IMR-90 (cell line): Measurements from ENCODE around the gene DNAJC5. TPM values are rescaled to one million over a fixed set of nuclear protein-coding genes. Genes with fewer than 3 reads are reported as not detected.

Experiments
- ATAC-seq: fragments of 200-7000 bp; cut with Tn5 transposase; 2 replicates; pipeline ENCODE4 v1.9.1; 2020; ENCODE audit warnings: low read depth, mild to moderate bottlenecking, moderate library complexity
- BruUV-seq: library from RNA; stranded (reverse); fragments of 400-500 nt; replicated peaks from 2 replicates; lab custom pipeline; 2021; lab: Mats Ljungman, UMichigan
- CTCF ChIA-PET: fragments of 300-600 bp; formaldehyde crosslinking; extraction: SDS; loops from one replicate; lab custom pipeline; 2021; ENCODE audit warnings: antibody characterized with exemption; lab: Yijun Ruan, JAX
- POLR2A ChIA-PET: fragments of 300-600 bp; sonication (Branson Sonifier 250); formaldehyde crosslinking; loops from one replicate; lab custom pipeline; 2022; ENCODE audit warnings: antibody characterized with exemption; ENCODE audit not compliant: unreplicated experiment; lab: Charles Lee
- DNase-seq: peaks from one replicate; pipeline ENCODE4 v3.0.0; 2013
- H2AFZ ChIP-seq: replicated peaks from 2 replicates; pipeline ENCODE3; 2013; ENCODE audit warnings: low read length, mild to moderate bottlenecking; ENCODE audit not compliant: poor library complexity
- H2AK5ac ChIP-seq: 2 replicates; pipeline ENCODE4 v1.6.1; 2013; ENCODE audit warnings: low read depth, low read length, inconsistent platforms
- H2AK9ac ChIP-seq: replicated peaks from 2 replicates; pipeline ENCODE3; 2013; ENCODE audit warnings: mild to moderate bottlenecking, low read depth, low read length, moderate library complexity; ENCODE audit not compliant: poor library complexity
- H2BK120ac ChIP-seq: 2 replicates; pipeline ENCODE4 v1.6.1; 2013; ENCODE audit warnings: low read depth, low read length, inconsistent platforms
- H2BK15ac ChIP-seq: 3 replicates; pipeline ENCODE4 v1.6.1; 2013; ENCODE audit warnings: low read depth, low read length, inconsistent platforms
- H2BK20ac ChIP-seq: 2 replicates; pipeline ENCODE4 v1.6.1; 2013; ENCODE audit warnings: low read depth, mild to moderate bottlenecking, inconsistent platforms, low read length, moderate library complexity
- H2BK5ac ChIP-seq: 2 replicates; pipeline ENCODE4 v1.6.1; 2013; ENCODE audit warnings: mild to moderate bottlenecking, low read depth, low read length, inconsistent platforms; ENCODE audit not compliant: poor library complexity, severe bottlenecking
- H3K14ac ChIP-seq: replicated peaks from 2 replicates; pipeline ENCODE4 v1.6.1; 2013; ENCODE audit warnings: low read depth, low read length, inconsistent platforms
- H3K18ac ChIP-seq: 2 replicates; pipeline ENCODE4 v1.6.1; 2013; ENCODE audit warnings: low read depth, low read length, control low read depth
- H3K23ac ChIP-seq: 2 replicates; pipeline ENCODE4 v1.6.1; 2013; ENCODE audit warnings: low read depth, low read length, inconsistent platforms
- H3K27ac ChIP-seq: 2 replicates; pipeline ENCODE4 v1.5.1; 2013; ENCODE audit warnings: mild to moderate bottlenecking, control low read depth, low read length; ENCODE audit not compliant: insufficient read depth
- H3K27me3 ChIP-seq: 2 replicates; pipeline ENCODE4 v1.6.1; 2013; ENCODE audit warnings: low read length; ENCODE audit not compliant: control insufficient read depth, insufficient read depth
- H3K36me3 ChIP-seq: 2 replicates; pipeline ENCODE4 v1.6.1; 2013; ENCODE audit warnings: low read length, mixed read lengths; ENCODE audit not compliant: control insufficient read depth, insufficient read depth
- H3K4ac ChIP-seq: 2 replicates; pipeline ENCODE4 v1.6.1; 2013; ENCODE audit warnings: low read depth, low read length, inconsistent platforms
- H3K4me1 ChIP-seq: 2 replicates; pipeline ENCODE4 v1.6.1; 2013; ENCODE audit warnings: low read length, mixed read lengths; ENCODE audit not compliant: control insufficient read depth, insufficient read depth
- H3K4me2 ChIP-seq: 2 replicates; pipeline ENCODE4 v1.6.1; 2013; ENCODE audit warnings: low read depth, mild to moderate bottlenecking, control low read depth, low read length, moderate library complexity
- H3K4me3 ChIP-seq: 2 replicates; pipeline ENCODE4 v1.5.1; 2013; ENCODE audit warnings: low read depth, mild to moderate bottlenecking, control low read depth, low read length, moderate library complexity; ENCODE audit not compliant: insufficient read depth
- H3K56ac ChIP-seq: 2 replicates; pipeline ENCODE4 v1.6.1; 2013; ENCODE audit warnings: low read length, inconsistent platforms; ENCODE audit not compliant: insufficient read depth; ENCODE audit errors: extremely low read depth
- H3K79me1 ChIP-seq, 2 experiments: 2 replicates each; pipeline ENCODE4 v1.6.1; 2013; ENCODE audit warnings: low read length in 2 of 2, inconsistent platforms in 1 of 2, low read depth in 1 of 2
- H3K9ac ChIP-seq: 2 replicates; pipeline ENCODE4 v1.6.1; 2013; ENCODE audit warnings: low read depth, low read length, control low read depth
- H3K9me1 ChIP-seq: 2 replicates; pipeline ENCODE4 v1.6.1; 2013; ENCODE audit warnings: low read length, inconsistent platforms; ENCODE audit not compliant: insufficient read depth
- H3K9me3 ChIP-seq: 2 replicates; pipeline ENCODE4 v1.6.1; 2013; ENCODE audit warnings: low read length; ENCODE audit not compliant: control insufficient read depth, insufficient read depth
- H4K20me1 ChIP-seq: 2 replicates; pipeline ENCODE4 v1.6.1; 2013; ENCODE audit warnings: low read length, inconsistent platforms; ENCODE audit not compliant: insufficient read depth
- H4K5ac ChIP-seq: 2 replicates; pipeline ENCODE4 v1.6.1; 2013; ENCODE audit warnings: mild to moderate bottlenecking, low read depth, low read length, control low read depth
- H4K8ac ChIP-seq, 2 experiments: 2 replicates each; pipeline ENCODE4 v1.6.1; 2013; ENCODE audit warnings: low read depth in 2 of 2, low read length in 2 of 2, control low read depth in 1 of 2, inconsistent platforms in 1 of 2
- H4K91ac ChIP-seq: 2 replicates; pipeline ENCODE4 v1.6.1; 2013; ENCODE audit warnings: low read depth, low read length, inconsistent platforms; ENCODE audit not compliant: insufficient read depth
- BHLHE40 ChIP-seq: fragments of 150-350 bp; IDR thresholded peaks from 2 replicates; pipeline ENCODE4 v1.6.1; 2016; ENCODE audit warnings: mild to moderate bottlenecking, low read depth, low read length
- CEBPB ChIP-seq: IDR thresholded peaks from 2 replicates; pipeline ENCODE4 v1.6.1; 2012; ENCODE audit warnings: low read depth, low read length, improper control_type of control experiment
- MAFK ChIP-seq: IDR thresholded peaks from 2 replicates; pipeline ENCODE4 v1.6.1; 2012; ENCODE audit warnings: low read depth, low read length, improper control_type of control experiment
- MAZ ChIP-seq: IDR thresholded peaks from 2 replicates; pipeline ENCODE4 v1.6.1; 2012; ENCODE audit warnings: low read depth, mild to moderate bottlenecking, low read length, improper control_type of control experiment, moderate library complexity, borderline replicate concordance
- MXI1 ChIP-seq: IDR thresholded peaks from 2 replicates; pipeline ENCODE4 v1.6.1; 2012; ENCODE audit warnings: low read depth, mild to moderate bottlenecking, low read length, moderate library complexity, borderline replicate concordance
- NFE2L2 ChIP-seq: fragments of 150-350 bp; IDR thresholded peaks from 2 replicates; pipeline ENCODE4 v1.6.1; 2016; ENCODE audit warnings: low read depth, mild to moderate bottlenecking, low read length
- POLR2A ChIP-seq: IDR thresholded peaks from 2 replicates; pipeline ENCODE4 v1.6.1; 2012; ENCODE audit warnings: mild to moderate bottlenecking, low read depth, low read length
- RAD21 ChIP-seq: IDR thresholded peaks from 2 replicates; pipeline ENCODE4 v1.6.1; 2012; ENCODE audit warnings: low read length, improper control_type of control experiment
- RFX5 ChIP-seq: IDR thresholded peaks from 2 replicates; pipeline ENCODE4 v1.8.0; 2012; ENCODE audit warnings: low read depth, mild to moderate bottlenecking, low read length, moderate library complexity
- WGBS, 2 experiments: methylation state at CpG; one replicate each; pipeline versions ENCODE4 v1.1.5 to v1.1.7; 2013; ENCODE audit warnings: missing lambda C conversion rate in 2 of 2; ENCODE audit not compliant: insufficient read length in 1 of 2; ENCODE audit errors: extremely low coverage in 2 of 2; 5-methylcytosine and 5-hydroxymethylcytosine counted together
- dilution Hi-C: fragments of 300-500 bp; cut with HindIII; formaldehyde crosslinking; loops from one replicate; pipeline ENCODE4 v1.14.3; 2018; ENCODE audit warnings: low sequenced_read_pairs; ENCODE audit not compliant: unreplicated experiment
- in situ Hi-C: fragments of 300-500 bp; cut with MboI; formaldehyde crosslinking; loops from 3 replicates; pipeline ENCODE4 v1.14.3; 2019; ENCODE audit warnings: low sequenced_read_pairs, inconsistent platforms, mixed read lengths
- intact Hi-C: fragments of 100-400 bp; cut with micrococcal nuclease; formaldehyde crosslinking; loops from 2 replicates; pipeline ENCODE4 v1.10.0; 2022
- polyA plus RNA-seq, 3 experiments: library from polyadenylated mRNA; depleted of rRNA; stranded (reverse); fragments of >200 nt; gene quantifications; 2 replicates each; pipeline ENCODE4 v1.2.3, GENCODE V29; 2012; ENCODE audit warnings: low replicate concordance in 1 of 3
- total RNA-seq: library from RNA; depleted of rRNA; stranded (reverse); fragments of >200 nt; gene quantifications from 2 replicates; pipeline ENCODE4 v1.2.3, GENCODE V29; 2012
- TF ChIP-seq, protein P1 (sequence below): conservative IDR thresholded peaks from 2 replicates; pipeline ENCODE4 v1.5.1; 2012; ENCODE audit warnings: mild to moderate bottlenecking, low read depth, low read length, improper control_type of control experiment
- TF ChIP-seq, protein P2 (sequence below): fragments of 150-350 bp; IDR thresholded peaks from 2 replicates; pipeline ENCODE4 v1.6.1; 2017; ENCODE audit warnings: mild to moderate bottlenecking, antibody characterized with exemption, low read length, low read depth

Gene DNAJC5
- total and polyA plus RNA-seq, 2 of the 4 experiments (the other 2 are of a cell fraction) = 35.6 to 45.2 TPM

DNA sequence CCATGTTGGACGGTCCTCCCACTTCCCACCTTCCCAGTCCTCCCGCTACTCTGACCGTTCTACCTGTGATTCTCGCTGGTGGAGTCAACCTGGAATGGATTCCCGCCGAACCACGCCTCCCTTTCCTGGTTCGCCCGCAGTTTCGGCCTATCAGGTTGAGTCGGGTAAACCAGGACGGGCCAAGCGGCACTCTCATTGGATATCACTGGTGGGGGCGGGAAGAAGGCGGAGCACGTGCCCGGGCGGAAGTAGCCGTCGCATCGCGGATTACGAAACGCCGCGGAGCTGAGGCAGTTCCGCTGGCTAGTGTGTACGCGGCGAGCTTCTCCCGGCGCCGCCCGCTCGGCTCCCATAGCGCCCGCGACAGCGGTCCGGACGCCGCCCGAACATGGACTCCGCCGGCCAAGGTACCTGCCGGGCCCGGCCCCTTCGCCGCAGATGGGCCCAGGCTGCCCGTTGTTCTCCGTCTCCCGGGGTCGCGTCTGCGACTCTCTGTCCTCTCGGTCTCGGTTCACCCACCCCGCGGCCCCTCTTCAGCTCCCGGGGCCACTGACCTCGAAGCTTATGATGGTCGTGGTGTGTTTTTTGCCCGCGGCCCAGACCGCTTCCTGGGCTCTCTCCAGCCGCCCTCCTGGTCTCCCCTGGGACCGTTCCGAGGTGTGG lies 29.8 kb upstream of the DNAJC5 start, which contains the start of gene TPD52L2:
TSS of gene TPD52L2 (plus strand) at position 293 of the 663 bp plus-strand sequence. CDS start at position 389, 96 bp downstream.
- Histone ChIP-seq H3K9ac (peak within 1 kb of the TSS; percentile 94), H3K79me1 (peaks cover 16 to 57% of the 10 kb centered on the region in 2 experiments), H3K4me2 (peak within 1 kb of the TSS; percentile 79), H2AK5ac (peak within 1 kb of the TSS; percentile 94), H2BK120ac (peak within 1 kb of the TSS; percentile 35), H2AFZ (peak within 1 kb of the TSS; percentile 96), H3K4ac (peak within 1 kb of the TSS; percentile 97), H4K20me1 (peaks cover 6% of the 10 kb centered on the region), H2AK9ac (peak within 1 kb of the TSS; percentile 99), H3K27ac (peak within 1 kb of the TSS; percentile 94), H4K5ac (peak within 1 kb of the TSS; percentile 82), H4K91ac (peak within 1 kb of the TSS; percentile 81), H2BK5ac (peak within 1 kb of the TSS; percentile 74), H3K14ac (peak within 1 kb of the TSS; percentile 94), H4K8ac (peak within 1 kb of the TSS; percentile 59 to 100), H3K18ac (peak within 1 kb of the TSS; percentile 27), H3K4me3 (peak within 1 kb of the TSS; percentile 69), H3K36me3 (peaks cover 24% of the 10 kb centered on the region), H3K9me1 (no peaks in the 10 kb centered on the region; the same call in 1 of the 2 replicates), H3K23ac (peak within 1 kb of the TSS; percentile 46; the same call in 1 of the 2 replicates), H2BK15ac (peak within 1 kb of the TSS; percentile 45; the same call in 1 of the 3 replicates), H3K27me3 (no peaks in the 10 kb centered on the region), H3K4me1 (peaks cover 6% of the 10 kb centered on the region), H2BK20ac (no peak within 1 kb of the TSS), H3K9me3 (no peaks in the 10 kb centered on the region), H3K56ac (peak within 1 kb of the TSS; percentile 87)
- POLR2A ChIA-PET = interaction anchor here (1.6 kb wide), 1 partner anchor 115 kb away, joined by 4 read pairs; no protein-coding TSS in a partner anchor
- DNase-seq (peak; percentile 97), ATAC-seq (peak; percentile 87)
- CTCF ChIA-PET = interaction anchor here (0.6 to 1.2 kb wide), 4 partner anchors 71 to 327 kb away, joined by 3 to 10 read pairs (median 6); partner anchors contain the start of gene PTK6
- intact Hi-C loops = loop anchor here (1.0 to 2.0 kb wide), 4 partner anchors 35 to 158 kb away; partner anchors contain the start of gene ARFRP1
- 0% methylated on average over 27 of the region's 68 CpGs; no CpG with 5 or more reads in 1 of the 2 experiments for WGBS, 2 experiments
- in situ Hi-C loops = loop anchor here (10.0 kb wide), 2 partner anchors 160 to 330 kb away; partner anchors contain the start of genes ARFRP1, PTK6 and ZGPAT
- no TSS peak for BruUV-seq
- TF ChIP-seq RFX5 (0 out of 2 replicates have a peak, but pooled peaks have one; percentile 14), MAFK (no peak), BHLHE40 (peak; percentile 99), POLR2A (peak; percentile 98), RAD21 (no peak), MAZ (peak; percentile 53; the same call in 1 of the 2 replicates), MXI1 (peak; percentile 95), NFE2L2 (no peak), CEBPB (peak; percentile 98)
- TF ChIP-seq, protein P1, sequence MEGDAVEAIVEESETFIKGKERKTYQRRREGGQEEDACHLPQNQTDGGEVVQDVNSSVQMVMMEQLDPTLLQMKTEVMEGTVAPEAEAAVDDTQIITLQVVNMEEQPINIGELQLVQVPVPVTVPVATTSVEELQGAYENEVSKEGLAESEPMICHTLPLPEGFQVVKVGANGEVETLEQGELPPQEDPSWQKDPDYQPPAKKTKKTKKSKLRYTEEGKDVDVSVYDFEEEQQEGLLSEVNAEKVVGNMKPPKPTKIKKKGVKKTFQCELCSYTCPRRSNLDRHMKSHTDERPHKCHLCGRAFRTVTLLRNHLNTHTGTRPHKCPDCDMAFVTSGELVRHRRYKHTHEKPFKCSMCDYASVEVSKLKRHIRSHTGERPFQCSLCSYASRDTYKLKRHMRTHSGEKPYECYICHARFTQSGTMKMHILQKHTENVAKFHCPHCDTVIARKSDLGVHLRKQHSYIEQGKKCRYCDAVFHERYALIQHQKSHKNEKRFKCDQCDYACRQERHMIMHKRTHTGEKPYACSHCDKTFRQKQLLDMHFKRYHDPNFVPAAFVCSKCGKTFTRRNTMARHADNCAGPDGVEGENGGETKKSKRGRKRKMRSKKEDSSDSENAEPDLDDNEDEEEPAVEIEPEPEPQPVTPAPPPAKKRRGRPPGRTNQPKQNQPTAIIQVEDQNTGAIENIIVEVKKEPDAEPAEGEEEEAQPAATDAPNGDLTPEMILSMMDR = no peak
- TF ChIP-seq, protein P2, sequence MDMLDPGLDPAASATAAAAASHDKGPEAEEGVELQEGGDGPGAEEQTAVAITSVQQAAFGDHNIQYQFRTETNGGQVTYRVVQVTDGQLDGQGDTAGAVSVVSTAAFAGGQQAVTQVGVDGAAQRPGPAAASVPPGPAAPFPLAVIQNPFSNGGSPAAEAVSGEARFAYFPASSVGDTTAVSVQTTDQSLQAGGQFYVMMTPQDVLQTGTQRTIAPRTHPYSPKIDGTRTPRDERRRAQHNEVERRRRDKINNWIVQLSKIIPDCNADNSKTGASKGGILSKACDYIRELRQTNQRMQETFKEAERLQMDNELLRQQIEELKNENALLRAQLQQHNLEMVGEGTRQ = peak; percentile 97
- dilution Hi-C loops = no loop called here
